GM12878 (cell line): ENCODE data around the gene HYOU1. TPM values are rescaled to one million over a fixed set of nuclear protein-coding genes. Genes with fewer than 3 reads are reported as not detected.

Experiments used
- ATAC-seq: fragments of 200-7000 bp; cut with Tn5 transposase; 3 replicates; pipeline ENCODE4 v1.9.1; 2020; ENCODE audit warnings: mild to moderate bottlenecking, moderate library complexity
- BruUV-seq: library from RNA; stranded (reverse); fragments of 400-500 nt; replicated peaks from 2 replicates; lab custom pipeline; 2021; lab: Mats Ljungman, UMichigan
- CTCF ChIA-PET: fragments of 300-600 bp; sonication (Branson Sonifier 250); formaldehyde crosslinking; extraction: SDS; loops from one replicate; lab custom pipeline; 2021; ENCODE audit warnings: inconsistent platforms; lab: Yijun Ruan, JAX
- POLR2A ChIA-PET: fragments of 350-600 bp; formaldehyde crosslinking; extraction: SDS; loops from one replicate; lab custom pipeline; 2021; ENCODE audit warnings: inconsistent platforms; lab: Charles Lee
- RAD21 ChIA-PET: fragments of 300-600 bp; sonication (Branson Sonifier 250); formaldehyde crosslinking; loops from one replicate; lab custom pipeline; 2023; ENCODE audit warnings: antibody characterized with exemption; ENCODE audit not compliant: unreplicated experiment; lab: Charles Lee
- SMC1A ChIA-PET: fragments of 300-600 bp; sonication (Branson Sonifier 250); formaldehyde crosslinking; loops from one replicate; lab custom pipeline; 2023; ENCODE audit not compliant: unreplicated experiment, uncharacterized antibody; lab: Charles Lee
- DNase-seq: peaks from one replicate; pipeline ENCODE4 v3.0.0-alpha.2; 2011; ENCODE audit warnings: low read depth, low spot score
- FAIRE-seq: peaks from 3 replicates; lab custom pipeline; 2011; peaks lifted over from hg19 to GRCh38; lab: Jason Lieb, UNC
- H2AFZ ChIP-seq: 2 replicates; pipeline ENCODE4 v1.6.0; 2011; ENCODE audit warnings: low read depth, low read length, control low read depth; ENCODE audit not compliant: control insufficient read depth
- H3K27ac ChIP-seq: 2 replicates; pipeline ENCODE4 v1.5.1; 2011; ENCODE audit warnings: control low read depth; ENCODE audit not compliant: control insufficient read depth, insufficient read depth
- H3K27me3 ChIP-seq, 2 experiments: replicated peaks in 1 of 2; 2 replicates each; pipeline versions ENCODE4 v1.6.0 to v1.6.1; 2011; ENCODE audit warnings: low read length in 1 of 2; ENCODE audit not compliant: control insufficient read depth in 2 of 2, insufficient read depth in 2 of 2
- H3K36me3 ChIP-seq, 2 experiments: 2 replicates each; pipeline ENCODE4 v1.5.1; 2011; ENCODE audit warnings: low read length in 1 of 2; ENCODE audit not compliant: control insufficient read depth in 2 of 2, insufficient read depth in 2 of 2
- H3K4me1 ChIP-seq: 2 replicates; pipeline ENCODE4 v1.6.1; 2011; ENCODE audit warnings: mild to moderate bottlenecking, low read length, moderate library complexity, mixed read lengths; ENCODE audit not compliant: control insufficient read depth, insufficient read depth
- H3K4me2 ChIP-seq: 2 replicates; pipeline ENCODE4 v1.6.0; 2011; ENCODE audit warnings: control low read depth; ENCODE audit not compliant: control insufficient read depth, insufficient read depth
- H3K4me3 ChIP-seq: fragments of 200-600 bp; sonication (generic); 2 replicates; pipeline ENCODE4 v1.5.1; 2016
- H3K79me2 ChIP-seq: 2 replicates; pipeline ENCODE4 v1.6.0; 2011; ENCODE audit warnings: low read length; ENCODE audit not compliant: control insufficient read depth, insufficient read depth
- H3K9ac ChIP-seq: 2 replicates; pipeline ENCODE4 v1.8.0; 2011; ENCODE audit warnings: low read length, control low read depth, mixed read lengths; ENCODE audit not compliant: control insufficient read depth, insufficient read depth
- H3K9me3 ChIP-seq: replicated peaks from 3 replicates; pipeline ENCODE4 v1.5.1; 2011; ENCODE audit warnings: mild to moderate bottlenecking, low read length; ENCODE audit not compliant: control insufficient read depth, insufficient read depth
- H4K20me1 ChIP-seq: 2 replicates; pipeline ENCODE4 v1.6.0; 2011; ENCODE audit not compliant: control insufficient read depth, insufficient read depth
- HDAC2 ChIP-seq: fragments of 200-600 bp; sonication (generic); IDR thresholded peaks from 2 replicates; pipeline ENCODE4 v1.6.1; 2017
- PAX5 ChIP-seq: IDR thresholded peaks from 2 replicates; pipeline ENCODE4 v1.6.1; 2011; ENCODE audit warnings: low read depth, low read length, borderline replicate concordance
- PML ChIP-seq: IDR thresholded peaks from 2 replicates; pipeline ENCODE4 v1.6.1; 2012; ENCODE audit warnings: low read length, inconsistent platforms
- POLR2A ChIP-seq: IDR thresholded peaks from 2 replicates; pipeline ENCODE4 v1.6.1; 2011; ENCODE audit warnings: low read depth, mild to moderate bottlenecking, low read length
- USF2 ChIP-seq: IDR thresholded peaks from 2 replicates; pipeline ENCODE4 v1.6.1; 2011; ENCODE audit warnings: low read depth, low read length, improper control_type of control experiment, borderline replicate concordance
- YBX1 ChIP-seq: fragments of 450-650 bp; IDR thresholded peaks from 2 replicates; pipeline ENCODE4 v1.6.1; 2016; ENCODE audit warnings: antibody characterized with exemption
- ZBTB11 ChIP-seq: fragments of 450-650 bp; formaldehyde crosslinking; IDR thresholded peaks from 2 replicates; pipeline ENCODE4 v1.5.0; 2022; ENCODE audit warnings: mild to moderate bottlenecking, missing genetic modification characterization
- WGBS: methylation state at CpG from one replicate; pipeline ENCODE4 v1.1.6; 2016; ENCODE audit warnings: low lambda C conversion rate; ENCODE audit not compliant: insufficient replicate concordance, insufficient coverage; ENCODE audit errors: missing lambda C conversion rate; 5-methylcytosine and 5-hydroxymethylcytosine counted together
- in situ Hi-C: fragments of 300-500 bp; cut with MboI; formaldehyde crosslinking; loops from 9 replicates; pipeline ENCODE4 v1.14.3; 2018; ENCODE audit warnings: mixed read lengths
- intact Hi-C: fragments of 100-400 bp; cut with micrococcal nuclease; formaldehyde crosslinking; loops from one replicate; pipeline ENCODE4 v1.14.2; 2022; ENCODE audit not compliant: unreplicated experiment
- polyA plus RNA-seq, 11 experiments: library from polyadenylated mRNA; depleted of rRNA in 4 of 11; unstranded in 6 of 11; stranded (reverse) in 5 of 11; fragments of >200 nt; fragmentation: Nextera tagmentation in 4 of 11; fragmentation: Illumina TruSeq in 1 of 11; extraction: Ambion mirVana in 4 of 11; extraction: Trizol in 1 of 11; gene quantifications; 1 replicate in 1 of 11; 2 replicates in 10 of 11; pipeline versions ENCODE4 v1.2.1 to v1.2.3, GENCODE V29; 2011 to 2016; ENCODE audit warnings: inconsistent platforms in 2 of 11, missing spikeins in 2 of 11, low read depth in 1 of 11
- total RNA-seq, 4 experiments: library from RNA; depleted of rRNA in 3 of 4; stranded (reverse); fragments of >200 nt in 3 of 4; fragmentation: Illumina TruSeq in 1 of 4; extraction: Trizol in 1 of 4; gene quantifications; 2 replicates each; pipeline versions ENCODE4 v1.2.1 to v1.2.3, GENCODE V29; 2013 to 2021

Gene HYOU1
- total and polyA plus RNA-seq, 10 of the 15 experiments (the other 5 are each of a cell fraction or from before 2014, with no cell fraction given), result 15.4 to 157 (median 109) TPM

DNA sequence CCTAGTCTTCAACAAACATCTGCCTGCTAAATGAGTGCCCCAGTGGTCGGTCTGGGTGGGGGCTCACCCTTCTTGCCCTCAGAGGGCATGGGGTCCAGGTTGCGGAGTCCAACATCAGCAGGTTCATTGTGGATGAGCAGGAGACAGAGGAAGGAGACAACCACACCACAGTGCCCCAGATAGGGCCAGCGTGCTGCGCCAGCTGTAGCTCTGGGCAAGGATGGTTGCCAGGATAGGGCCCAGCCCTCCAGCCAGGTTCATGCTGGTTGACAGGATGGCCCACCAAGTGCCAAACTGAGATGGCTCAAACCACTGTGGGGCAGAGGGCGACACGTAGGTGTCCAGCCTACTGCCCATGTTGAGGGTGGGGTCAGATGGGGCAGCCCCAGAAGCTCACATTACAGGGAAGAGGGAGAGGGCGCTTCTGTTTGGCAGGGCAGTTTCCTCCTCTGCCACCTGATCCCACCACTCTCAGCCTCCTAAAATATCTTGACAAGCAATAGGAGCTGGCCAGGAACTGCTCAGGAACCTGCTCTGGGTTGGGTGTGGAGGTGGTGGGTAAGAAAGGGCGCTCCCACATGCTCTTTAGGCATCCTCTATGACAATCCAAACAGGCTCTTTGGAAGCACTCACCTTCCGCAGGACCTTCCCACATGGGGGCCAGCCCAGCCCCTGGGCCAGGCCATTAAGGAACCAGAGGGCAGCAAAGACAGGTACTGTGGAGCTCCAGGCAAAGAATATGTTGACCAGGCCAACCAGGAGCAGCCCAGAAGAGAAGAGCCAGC, 29.3 kb downstream of the HYOU1 start:
- H3K4me3 ChIP-seq, result no peak overlapping the region
- no TSS peak for BruUV-seq
- no peaks in the 10 kb centered on the region for H3K9me3 ChIP-seq
- FAIRE-seq (no peak), DNase-seq (no peak), ATAC-seq (no peak)
- H3K4me1 ChIP-seq, result peaks cover 14% of the 10 kb centered on the region
- in situ Hi-C loops, result no loop called here
- ChIA-PET RAD21 (no interaction called here), CTCF (no interaction called here), SMC1A (interaction anchor here (1.0 to 4.9 kb wide), 2 partner anchors 10 to 297 kb away, joined by 3 to 40 read pairs; partner anchors contain the start of genes RPS25 and TRAPPC4), POLR2A (interaction anchor here (0.6 to 2.3 kb wide), 4 partner anchors 9 to 88 kb away, joined by 3 to 9 read pairs (median 4); partner anchors contain the start of genes CENATAC, RPS25 and TRAPPC4)
- peaks cover 13% of the 10 kb centered on the region for H3K79me2 ChIP-seq
- peak overlapping the region; percentile 35; the same call in 1 of the 2 replicates for H3K4me2 ChIP-seq
- intact Hi-C loops, result no loop called here
- WGBS, result 93% methylated on average over 9 of the region's 9 CpGs
- no peak overlapping the region for H3K9ac ChIP-seq
- peaks cover 4 to 5% of the 10 kb centered on the region in 2 experiments; a peak in 3 of 4 replicates for H3K36me3 ChIP-seq
- no peak for TF ChIP-seq USF2
- TF ChIP-seq PML, result no peak
- TF ChIP-seq ZBTB11 (CRISPR knock-in tag), result no peak
- no peak for TF ChIP-seq YBX1
- no peak for TF ChIP-seq POLR2A
- TF ChIP-seq HDAC2, result no peak
- TF ChIP-seq PAX5, result no peak
- no peak overlapping the region for H2AFZ ChIP-seq
- H3K27ac ChIP-seq, result no peak overlapping the region
- no peaks in the 10 kb centered on the region for H4K20me1 ChIP-seq
- no peaks in the 10 kb centered on the region for H3K27me3 ChIP-seq
